GM18502 (cell line): Measurements from ENCODE around the gene RAB28.

Experiments
- ATAC-seq: cut with Tn5 transposase; IDR thresholded peaks from one replicate; pipeline ENCODE4 v1.9.1; 2021; ENCODE audit warnings: mild to moderate bottlenecking; ENCODE audit not compliant: unreplicated experiment, poor library complexity

The RAB28 gene

GRCh38 chr4:13511101-13511500 lies 27.0 kb upstream of the RAB28 start:
- no peak for ATAC-seq

DNA sequence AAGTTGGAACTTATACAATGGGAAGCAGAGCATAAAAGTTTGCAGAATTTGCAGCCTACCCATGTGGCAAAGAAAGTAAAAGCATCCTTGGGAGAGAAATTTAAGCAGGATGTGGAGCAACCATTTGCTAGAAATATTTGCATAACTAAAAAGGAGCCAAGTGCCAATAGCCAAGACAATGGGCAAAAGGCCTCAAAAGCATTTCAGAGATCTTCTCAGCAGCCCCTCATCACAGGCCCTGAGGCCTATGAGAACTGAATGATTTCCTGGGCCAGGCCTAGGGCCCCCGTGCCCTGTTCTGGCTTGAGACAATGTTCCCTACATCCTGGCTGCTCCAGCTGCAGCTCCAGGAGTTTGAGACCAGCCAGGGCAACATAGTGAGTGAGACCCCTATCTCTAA lies 25.3 kb upstream of the RAB28 start:
- no peak for ATAC-seq

- no peak for ATAC-seq
These were observed 20.2 kb upstream of the RAB28 start for GRCh38 chr4:13504374-13504773.

- ATAC-seq: no peak
These were observed 14.3 kb upstream of the RAB28 start for GRCh38 chr4:13498469-13498868.

GRCh38 chr4:13496605-13497004 lies 12.5 kb upstream of the RAB28 start:
- no peak for ATAC-seq

DNA sequence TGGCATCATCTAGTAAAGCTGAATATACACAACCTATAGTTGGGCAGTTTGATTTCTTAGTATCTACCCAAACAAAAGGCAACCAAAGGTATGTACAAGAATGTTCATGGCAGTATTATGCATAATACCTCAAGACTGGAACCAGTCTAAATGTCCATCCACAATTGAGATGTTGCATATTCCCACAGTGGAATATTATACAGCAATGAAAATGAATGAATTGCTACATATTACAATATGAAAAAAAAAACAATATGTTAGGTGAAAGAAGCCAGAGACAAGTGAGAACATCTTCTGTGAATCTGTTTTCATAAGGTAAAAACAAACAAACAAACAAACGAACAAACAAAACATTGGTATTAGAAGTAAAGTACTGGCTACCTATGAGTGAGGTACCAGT lies 11.6 kb upstream of the RAB28 start:
- ATAC-seq: no peak

DNA sequence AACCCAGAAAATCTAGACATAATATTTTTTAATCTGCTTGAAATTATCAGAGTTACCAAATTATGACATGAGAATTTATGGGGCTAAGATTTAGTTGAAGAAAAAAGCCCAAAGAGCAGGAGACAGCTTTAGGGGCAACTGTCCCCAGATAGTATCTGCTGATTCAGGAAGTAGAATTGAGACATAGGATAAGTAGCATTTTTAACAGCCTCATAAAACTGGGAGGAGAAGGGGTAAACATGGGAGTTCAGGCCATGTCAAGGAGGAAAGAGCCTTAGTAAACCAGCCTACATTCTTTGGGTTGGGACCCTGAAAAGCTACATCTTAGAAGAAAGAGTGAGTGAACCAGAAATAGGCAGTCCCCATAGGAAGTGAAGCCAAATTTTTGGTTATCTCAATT lies 9.7 kb upstream of the RAB28 start:
- no peak for ATAC-seq

DNA sequence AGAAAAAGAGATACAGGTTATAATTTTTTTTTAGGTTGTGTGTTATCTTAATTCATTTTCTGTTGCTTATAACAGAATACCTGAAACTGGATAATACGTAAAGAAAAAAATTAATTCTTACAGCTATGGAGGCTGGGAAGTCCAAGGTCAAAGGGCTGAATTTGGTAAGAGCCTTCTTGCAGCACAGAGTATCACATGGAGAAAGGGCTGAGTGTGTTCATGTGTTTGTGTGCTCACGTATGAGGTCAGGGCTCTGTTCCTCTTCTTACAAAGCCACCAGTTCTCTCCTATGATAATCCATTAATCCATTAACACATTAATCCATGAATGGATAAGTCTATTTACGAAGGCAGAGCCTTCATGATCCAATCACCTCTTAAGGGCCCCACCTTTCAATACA lies 8.6 kb upstream of the RAB28 start:
- no peak for ATAC-seq

DNA sequence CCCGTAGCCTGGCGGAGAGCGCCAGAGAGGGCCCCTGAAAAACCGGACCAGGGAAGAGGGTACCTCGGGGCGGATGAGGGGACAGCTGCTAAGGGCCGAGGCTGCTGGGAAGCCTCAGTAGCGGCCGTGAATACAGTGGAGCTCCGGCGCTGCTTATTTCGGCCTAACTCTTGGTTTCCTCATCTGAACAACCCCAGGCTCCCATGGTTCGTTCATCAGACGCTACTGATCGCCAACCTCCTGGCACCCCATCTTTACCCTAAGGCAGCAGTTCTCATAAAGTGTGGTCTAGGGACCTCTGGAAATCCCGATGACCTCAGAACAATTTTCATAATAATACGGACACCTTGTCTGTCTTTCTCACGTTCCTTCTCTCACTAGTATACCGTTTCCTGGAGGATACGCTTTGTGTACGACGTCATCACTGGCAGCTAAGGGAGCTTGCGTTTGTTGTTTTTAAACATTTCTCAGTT lies 645 bp upstream of the RAB28 start:
- peak; percentile 46 for ATAC-seq

- peak; percentile 26 for ATAC-seq
These were observed 395 bp downstream of the RAB28 start for GRCh38 chr4:13483768-13484121.

- ATAC-seq: peak; percentile 3
These were observed 888 bp downstream of the RAB28 start for GRCh38 chr4:13483136-13483767.

- no peak for ATAC-seq
These were observed 2.6 kb downstream of the RAB28 start for GRCh38 chr4:13481569-13481968.

GRCh38 chr4:13478707-13479106 lies 5.4 kb downstream of the RAB28 start:
- ATAC-seq: no peak

DNA sequence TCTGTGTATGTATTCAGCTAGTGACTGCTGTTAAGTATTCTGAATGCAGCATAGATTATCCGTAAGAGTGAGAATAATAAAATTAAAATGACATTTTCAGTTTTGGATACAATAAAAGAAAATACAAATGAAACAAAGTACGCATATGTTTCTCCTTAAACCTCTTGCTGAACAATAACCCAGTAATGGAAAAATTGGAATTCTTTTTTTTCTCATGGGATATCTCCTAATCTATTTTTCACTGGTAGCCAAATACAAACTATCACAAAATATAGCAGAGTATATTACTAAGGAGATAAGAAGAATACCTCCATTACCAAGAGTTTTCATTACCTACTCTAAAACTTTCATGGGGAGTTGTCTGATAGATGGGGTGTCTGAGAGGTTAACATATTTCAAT lies 6.0 kb downstream of the RAB28 start:
- no peak for ATAC-seq

- peak; percentile 84 for ATAC-seq
These were observed 7.2 kb downstream of the RAB28 start for GRCh38 chr4:13476915-13477314.

DNA sequence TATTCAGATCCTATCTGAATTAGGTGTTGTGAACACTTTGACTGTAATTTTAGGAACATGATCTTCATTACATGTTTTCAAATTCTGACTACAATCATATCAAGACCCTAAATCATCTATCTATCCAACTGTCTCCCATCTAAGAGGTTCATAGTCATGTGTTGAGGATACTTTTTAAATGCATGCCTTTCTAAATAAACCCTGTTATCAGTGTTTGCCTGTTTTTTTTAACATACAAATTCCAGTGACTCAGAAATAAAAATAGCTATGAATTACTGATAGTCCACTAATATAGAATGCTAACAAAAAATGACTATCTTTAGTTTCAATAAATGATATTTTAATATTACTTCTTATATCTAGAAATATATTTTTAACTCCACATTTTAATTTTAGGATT lies 8.0 kb downstream of the RAB28 start:
- no peak for ATAC-seq

- no peak for ATAC-seq
These were observed 12.7 kb downstream of the RAB28 start for GRCh38 chr4:13471400-13471799.

DNA sequence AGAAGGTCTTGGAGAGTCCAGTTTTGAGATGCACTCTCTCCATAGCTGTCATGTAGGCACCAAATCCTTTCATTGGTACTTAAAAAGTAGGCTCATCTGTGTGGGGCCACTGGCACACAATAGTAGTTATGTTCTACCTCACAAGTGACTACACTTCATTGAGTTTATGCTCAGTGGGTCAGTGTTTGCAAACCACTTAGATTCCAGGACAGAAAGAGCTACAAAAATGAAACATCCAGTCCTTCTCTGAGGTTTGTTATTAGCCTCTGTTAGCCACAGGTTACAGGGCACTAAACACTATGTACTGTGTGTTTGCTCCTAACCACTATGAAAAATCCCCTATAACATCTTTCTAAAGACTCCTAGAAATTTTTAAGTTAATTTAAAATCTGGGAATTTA lies 13.8 kb downstream of the RAB28 start:
- ATAC-seq: peak; percentile 80

GRCh38 chr4:13464973-13465372 lies 19.2 kb downstream of the RAB28 start:
- no peak for ATAC-seq

DNA sequence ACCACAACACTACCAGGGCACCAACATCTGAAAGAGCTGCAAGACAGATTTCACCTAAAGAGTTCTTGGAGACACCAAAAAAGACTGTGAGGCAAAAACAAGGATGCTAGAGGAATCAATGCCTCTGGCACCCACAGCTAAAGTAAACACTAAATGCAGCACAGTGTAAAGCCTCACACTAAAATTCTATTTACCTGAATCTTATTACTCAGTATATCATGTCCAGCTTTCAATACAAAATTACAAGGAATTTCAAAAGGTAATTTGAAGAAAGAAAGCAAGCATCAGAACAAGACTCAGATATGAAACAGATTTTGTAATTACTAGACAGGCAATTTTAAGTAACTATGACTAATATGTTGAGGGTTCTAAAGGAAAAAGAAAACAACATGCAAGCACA lies 19.6 kb downstream of the RAB28 start:
- no peak for ATAC-seq

GRCh38 chr4:13461191-13461905 lies 22.8 kb downstream of the RAB28 start:
- ATAC-seq: no peak

GRCh38 chr4:13455411-13455810 lies 28.7 kb downstream of the RAB28 start:
- ATAC-seq: no peak
